AG04450 (cell line): ENCODE data around the gene RNF207. TPM values are rescaled to one million over a fixed set of nuclear protein-coding genes. Genes with fewer than 3 reads are reported as not detected.

Experiments used
- CTCF ChIA-PET: fragments of 300-600, 350-600 bp; formaldehyde crosslinking; extraction: SDS; loops from one replicate; lab custom pipeline; 2022; ENCODE audit warnings: antibody characterized with exemption, inconsistent platforms; lab: Charles Lee
- POLR2A ChIA-PET: fragments of 350-600 bp; formaldehyde crosslinking; extraction: SDS; loops from one replicate; lab custom pipeline; 2021; ENCODE audit warnings: antibody characterized with exemption, inconsistent platforms; lab: Yijun Ruan, JAX
- DNase-seq: peaks from one replicate; pipeline ENCODE4 v3.0.0-alpha.2; 2011; ENCODE audit warnings: low read depth, low spot score
- H3K27ac ChIP-seq: one replicate; pipeline ENCODE4 v1.5.1; 2012; ENCODE audit warnings: low read depth, low read length, control low read depth
- H3K27me3 ChIP-seq: one replicate; pipeline ENCODE4 v1.6.0; 2012; ENCODE audit warnings: low read length; ENCODE audit not compliant: control insufficient read depth, insufficient read depth
- H3K4me3 ChIP-seq: 2 replicates; pipeline ENCODE4 v1.5.1; 2011; ENCODE audit warnings: mild to moderate bottlenecking, low read depth, low read length, control low read depth
- H3K9me3 ChIP-seq: 2 replicates; pipeline ENCODE4 v1.5.1; 2012; ENCODE audit warnings: low read length; ENCODE audit not compliant: control insufficient read depth, insufficient read depth
- CTCF ChIP-seq: IDR thresholded peaks from 2 replicates; pipeline ENCODE4 v1.5.1; 2011; ENCODE audit warnings: low read depth, low read length, control low read depth, inconsistent platforms
- polyA plus RNA-seq: library from polyadenylated mRNA; depleted of rRNA; stranded (reverse); fragments of >200 nt; gene quantifications from 2 replicates; pipeline ENCODE4 v1.2.3, GENCODE V29; 2011

RNF207 gene
- polyA plus RNA-seq, 1 experiment = 7.2 TPM

- POLR2A ChIA-PET = no interaction called here
- no peak for DNase-seq
- H3K9me3 ChIP-seq = no peaks in the 10 kb centered on the region
These were observed 14.3 kb downstream of the RNF207 start for GRCh38 chr1:6220236-6220635.

GRCh38 chr1:6221210-6221784 lies 15.4 kb downstream of the RNF207 start:
- Histone ChIP-seq H3K4me3 (no peak overlapping the region), H3K27ac (no peak overlapping the region), H3K27me3 (no peaks in the 10 kb centered on the region), H3K9me3 (no peaks in the 10 kb centered on the region)
- no peak for TF ChIP-seq CTCF
- ChIA-PET CTCF (interaction anchor here (4.4 kb wide), 1 partner anchor 17 kb away, joined by 19 read pairs; no protein-coding TSS in a partner anchor), POLR2A (no interaction called here)
- no peak for DNase-seq

More at GRCh38 chr1:6220236-6220635, 14.3 kb downstream of the RNF207 start:
- no peak overlapping the region for H3K27ac ChIP-seq
- TF ChIP-seq CTCF = no peak
- H3K27me3 ChIP-seq = no peaks in the 10 kb centered on the region
- no peak overlapping the region for H3K4me3 ChIP-seq
- CTCF ChIA-PET = interaction anchor here (0.5 to 4.4 kb wide), 2 partner anchors 16 to 174 kb away, joined by 5 to 19 read pairs; no protein-coding TSS in a partner anchor

GRCh38 chr1:6222636-6223035 lies 16.7 kb downstream of the RNF207 start:
- ChIA-PET CTCF (interaction anchor here (4.4 kb wide), 1 partner anchor 18 kb away, joined by 19 read pairs; no protein-coding TSS in a partner anchor), POLR2A (no interaction called here)
- DNase-seq = no peak
- TF ChIP-seq CTCF = no peak
- Histone ChIP-seq H3K27me3 (no peaks in the 10 kb centered on the region), H3K4me3 (no peak overlapping the region), H3K27ac (no peak overlapping the region), H3K9me3 (no peaks in the 10 kb centered on the region)

GRCh38 chr1:6223617-6224016 lies 17.7 kb downstream of the RNF207 start:
- H3K9me3 ChIP-seq = no peaks in the 10 kb centered on the region
- no peaks in the 10 kb centered on the region for H3K27me3 ChIP-seq
- no peak for TF ChIP-seq CTCF
- CTCF ChIA-PET = interaction anchor here (0.9 to 4.4 kb wide), 3 partner anchors 19 to 22 kb away, joined by 5 to 19 read pairs (median 5); no protein-coding TSS in a partner anchor
- no peak overlapping the region for H3K27ac ChIP-seq
- H3K4me3 ChIP-seq = no peak overlapping the region
- POLR2A ChIA-PET = no interaction called here
- no peak for DNase-seq

- Histone ChIP-seq H3K9me3 (no peaks in the 10 kb centered on the region), H3K27me3 (no peaks in the 10 kb centered on the region), H3K4me3 (no peak overlapping the region), H3K27ac (no peak overlapping the region)
- ChIA-PET POLR2A (no interaction called here), CTCF (interaction anchor here (0.9 to 1.7 kb wide), 3 partner anchors 20 to 21 kb away, joined by 5 to 10 read pairs (median 5); no protein-coding TSS in a partner anchor)
- DNase-seq = no peak
- TF ChIP-seq CTCF = no peak
These were observed 18.8 kb downstream of the RNF207 start for GRCh38 chr1:6224718-6225117.
